ENCODE data around the gene DIP2C. TPM values are rescaled to one million over a fixed set of nuclear protein-coding genes. Genes with fewer than 3 reads are reported as not detected.

Gene DIP2C
- total RNA-seq, 1 donor from 2014 or later = 23.1 TPM

DNA sequence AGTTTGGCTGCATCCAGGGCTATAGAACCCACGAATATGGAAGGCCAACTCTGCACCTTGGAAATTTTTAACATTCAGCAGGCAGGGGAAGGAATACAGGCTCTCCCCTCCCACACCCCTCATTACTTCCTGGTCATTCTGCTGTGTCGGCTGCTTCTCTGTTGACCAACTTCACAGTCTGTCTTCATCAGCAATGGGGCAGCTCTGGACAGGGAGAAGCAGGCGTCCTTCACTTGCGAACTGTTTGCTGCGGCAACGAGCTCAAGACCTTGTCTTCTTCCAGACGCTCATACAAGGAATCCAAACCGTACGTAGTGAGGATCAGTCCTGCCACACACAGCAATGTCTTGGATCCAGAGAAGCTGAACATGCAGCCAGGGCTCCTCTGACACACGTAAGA is 192.2 kb downstream of the DIP2C start:
- Mint-ChIP-seq H3K9me3 (no peaks in the 10 kb centered on the region), H3K27me3 (no peaks in the 10 kb centered on the region), H3K4me3 (no peak overlapping the region), H3K4me1 (ENCODE audit: unreplicated experiment) (peaks cover 43% of the 10 kb centered on the region), H3K36me3 (no peaks in the 10 kb centered on the region), H3K27ac (no peak overlapping the region)
- DNase-seq (ENCODE audit: extremely low spot score, unreplicated experiment) = no peak
- TF ChIP-seq CTCF (conservative IDR thresholded peaks at IDR 0.05) = no peak

- Mint-ChIP-seq H3K27ac (peak overlapping the region; percentile 12), H3K4me1 (ENCODE audit: unreplicated experiment) (peaks cover 44% of the 10 kb centered on the region), H3K27me3 (no peaks in the 10 kb centered on the region), H3K9me3 (no peaks in the 10 kb centered on the region), H3K4me3 (no peak overlapping the region), H3K36me3 (no peaks in the 10 kb centered on the region)
- TF ChIP-seq CTCF (conservative IDR thresholded peaks at IDR 0.05) = no peak
- no peak for DNase-seq (ENCODE audit: extremely low spot score, unreplicated experiment)
These were observed 194.9 kb downstream of the DIP2C start for GRCh38 chr10:494556-494955.

DNA sequence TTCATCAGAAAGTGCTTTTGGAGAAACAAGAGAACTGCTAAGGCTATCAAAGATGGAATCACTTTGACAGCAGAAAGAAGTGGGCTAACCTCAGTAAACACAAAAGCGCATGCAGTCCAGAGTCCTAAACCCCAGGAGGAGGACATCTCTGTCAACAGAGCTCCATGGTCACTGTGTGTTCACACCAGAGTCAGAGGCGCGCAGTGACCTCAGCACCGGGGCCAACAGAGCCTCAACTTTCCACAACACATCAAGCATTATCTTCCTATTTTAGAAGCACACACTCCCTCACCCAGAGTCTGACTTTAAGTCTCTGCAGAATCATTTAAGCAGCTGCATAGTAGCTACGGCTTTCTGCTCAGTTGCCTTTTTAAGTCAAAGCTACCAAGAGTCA is 195.3 kb downstream of the DIP2C start:
- H3K27me3 Mint-ChIP-seq = no peaks in the 10 kb centered on the region

GRCh38 chr10:493391-494148 is 195.9 kb downstream of the DIP2C start:
- no peak for DNase-seq (ENCODE audit: extremely low spot score, unreplicated experiment)
- H3K4me3 Mint-ChIP-seq = no peak overlapping the region
- no peaks in the 10 kb centered on the region for H3K27me3 Mint-ChIP-seq
- H3K4me1 Mint-ChIP-seq (ENCODE audit: unreplicated experiment) = peaks cover 39% of the 10 kb centered on the region
- H3K9me3 Mint-ChIP-seq = no peaks in the 10 kb centered on the region
- H3K36me3 Mint-ChIP-seq = no peaks in the 10 kb centered on the region
- peak overlapping the region; percentile 33 for H3K27ac Mint-ChIP-seq
- TF ChIP-seq CTCF (conservative IDR thresholded peaks at IDR 0.05) = no peak

More for the DNA sequence above, 195.3 kb downstream of the DIP2C start:
- H3K4me3 Mint-ChIP-seq = no peak overlapping the region
- peaks cover 40% of the 10 kb centered on the region for H3K4me1 Mint-ChIP-seq (ENCODE audit: unreplicated experiment)
- no peaks in the 10 kb centered on the region for H3K36me3 Mint-ChIP-seq
- no peak for DNase-seq (ENCODE audit: extremely low spot score, unreplicated experiment)
- TF ChIP-seq CTCF (conservative IDR thresholded peaks at IDR 0.05) = no peak
- no peaks in the 10 kb centered on the region for H3K9me3 Mint-ChIP-seq
- peak overlapping the region; percentile 12 for H3K27ac Mint-ChIP-seq

DNA sequence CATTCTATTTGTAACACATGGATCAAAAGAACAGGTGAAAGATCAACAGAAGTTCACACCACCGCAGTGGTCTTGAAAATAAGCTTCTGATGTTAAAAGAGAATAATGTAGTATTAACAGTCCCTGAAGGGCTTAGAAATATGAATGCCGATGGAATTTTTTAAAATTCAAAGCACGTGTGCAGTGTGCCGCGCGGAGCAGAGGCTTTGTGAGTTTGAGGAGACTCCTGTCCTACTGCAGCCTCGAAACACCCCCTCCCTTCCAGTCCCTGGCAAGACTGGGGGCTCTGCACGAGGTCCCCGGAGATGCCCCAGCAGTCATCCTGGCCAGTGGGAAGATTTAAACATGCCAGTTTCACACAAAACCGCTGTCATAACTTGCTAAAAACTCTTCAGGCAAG is 196.6 kb downstream of the DIP2C start:
- Mint-ChIP-seq H3K27ac (peak overlapping the region; percentile 33), H3K27me3 (no peaks in the 10 kb centered on the region), H3K36me3 (no peaks in the 10 kb centered on the region), H3K4me3 (no peak overlapping the region), H3K4me1 (ENCODE audit: unreplicated experiment) (peaks cover 41% of the 10 kb centered on the region), H3K9me3 (no peaks in the 10 kb centered on the region)
- DNase-seq (ENCODE audit: extremely low spot score, unreplicated experiment) = no peak
- no peak for TF ChIP-seq CTCF (conservative IDR thresholded peaks at IDR 0.05)

All from type B pancreatic cell (in vitro differentiated cells).